GM21367 (cell line): ENCODE measurements around the gene ARL5C.

Source experiments
- ATAC-seq: cut with Tn5 transposase; IDR thresholded peaks from one replicate; pipeline ENCODE4 v1.9.1; 2021; ENCODE audit not compliant: unreplicated experiment

The ARL5C gene, protein sequence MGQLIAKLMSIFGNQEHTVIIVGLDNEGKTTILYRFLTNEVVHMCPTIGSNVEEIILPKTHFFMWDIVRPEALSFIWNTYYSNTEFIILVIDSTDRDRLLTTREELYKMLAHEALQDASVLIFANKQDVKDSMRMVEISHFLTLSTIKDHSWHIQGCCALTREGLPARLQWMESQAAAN

DNA sequence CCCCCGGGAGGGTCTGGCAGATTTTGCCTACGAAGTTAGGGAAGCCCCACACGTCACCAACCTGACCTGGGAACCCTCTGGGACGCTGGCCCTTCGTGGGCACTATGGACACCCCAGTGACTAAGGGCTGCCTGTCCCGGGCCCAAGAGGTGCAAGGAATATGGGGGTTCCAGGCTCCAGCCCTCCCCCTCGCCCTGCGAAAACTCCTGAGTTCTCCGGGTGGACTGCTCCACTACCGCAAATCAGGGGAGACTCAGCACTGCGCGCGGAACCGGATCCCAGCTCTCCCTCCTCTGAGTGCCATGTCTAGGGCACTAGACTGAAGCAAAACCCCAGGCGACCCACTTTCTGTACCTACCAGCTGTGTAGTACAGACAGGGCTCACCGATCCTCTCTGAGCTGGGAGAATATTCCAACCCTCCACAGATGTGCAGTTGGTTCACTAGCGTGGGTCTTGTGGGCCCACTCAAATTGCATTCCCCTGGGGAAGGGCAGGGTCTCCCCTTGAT lies at the start of gene ARL5C:
ARL5C (minus strand) TSS at position 321 of the 509 bp plus-strand sequence. CDS start 401 bp downstream, outside the sequence.
- no peak for ATAC-seq

- no peak for ATAC-seq
These were observed 47.9 kb upstream of the ARL5C start for GRCh38 chr17:39213852-39214251.

DNA sequence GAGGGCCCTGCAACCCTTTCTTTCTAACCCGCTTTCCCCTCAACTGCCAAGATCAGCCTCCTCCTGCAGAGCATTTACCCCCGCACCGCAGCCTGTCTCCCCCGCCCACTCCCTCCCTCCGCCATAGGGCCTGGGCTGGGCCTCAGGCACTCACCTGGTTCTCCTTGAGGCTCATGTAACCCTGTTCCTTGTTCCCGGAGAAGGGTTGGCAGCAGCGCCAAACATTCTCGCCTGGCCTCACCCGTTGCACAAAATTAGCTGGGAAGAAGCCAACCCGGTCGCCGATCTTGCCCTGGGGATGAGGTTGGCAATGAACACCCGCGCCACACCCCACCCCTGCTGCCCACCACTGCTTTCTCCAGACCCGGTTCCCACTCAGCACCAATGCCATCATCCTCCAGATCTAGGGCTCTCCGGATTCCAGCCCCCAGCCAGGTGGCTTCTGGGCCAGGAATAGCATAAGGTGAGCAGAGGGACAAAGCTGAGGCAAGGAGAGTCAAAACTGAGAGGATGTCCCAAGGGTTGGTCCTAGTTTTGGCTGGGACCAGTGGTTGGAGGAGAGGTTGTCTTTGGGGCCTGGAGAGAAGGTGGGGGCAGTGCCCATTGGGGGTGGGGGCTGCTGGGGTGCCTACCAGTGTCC lies 47.0 kb upstream of the ARL5C start:
- ATAC-seq = no peak

DNA sequence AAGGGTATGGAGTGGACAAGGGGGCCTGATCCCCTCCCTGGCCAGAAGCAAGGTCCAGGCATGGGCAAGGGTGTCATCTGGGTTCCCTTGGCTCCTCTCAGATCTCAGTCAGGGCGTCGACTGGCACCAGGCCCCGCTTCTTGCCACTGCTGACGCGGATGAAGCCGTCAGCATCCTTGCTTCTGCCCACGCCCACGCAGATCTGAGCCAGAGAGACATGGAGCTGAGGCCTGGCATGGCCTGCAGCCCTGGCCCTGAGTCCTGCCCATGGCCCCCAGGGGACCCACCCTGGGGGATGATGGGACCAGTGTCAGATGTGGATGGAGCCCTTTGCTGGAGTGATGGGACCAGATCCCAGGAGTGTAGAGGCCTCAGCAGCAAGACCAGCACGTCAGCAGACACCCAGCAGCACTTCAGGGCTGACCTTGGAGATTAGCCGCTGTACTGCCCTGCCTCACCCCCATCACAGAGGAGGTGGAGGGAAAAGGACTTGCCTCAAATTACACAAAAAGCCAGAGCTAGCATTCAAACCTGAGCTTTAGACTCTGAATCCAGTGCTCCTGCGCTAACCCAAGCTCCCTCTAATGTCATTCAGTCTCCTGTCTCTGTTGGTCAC lies 46.3 kb upstream of the ARL5C start:
- ATAC-seq = no peak

DNA sequence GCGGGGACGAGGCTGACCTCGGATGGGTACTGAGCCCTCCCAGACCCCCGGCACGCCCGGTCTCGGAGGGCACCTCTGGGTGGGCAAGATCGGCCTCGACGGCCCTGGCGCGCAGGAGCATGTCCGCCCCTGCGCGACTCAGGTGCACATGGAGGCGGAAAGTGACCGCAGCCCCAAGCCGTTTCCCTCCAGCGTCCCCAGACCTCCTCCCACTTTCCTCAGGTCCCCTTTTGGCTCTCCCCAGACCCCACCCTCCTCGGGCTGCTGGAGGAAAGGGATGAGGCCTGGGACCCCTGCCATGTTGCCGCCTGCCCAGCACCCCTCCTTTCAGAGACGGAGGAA lies 44.1 kb upstream of the ARL5C start:
- no peak for ATAC-seq

GRCh38 chr17:39209317-39210092 lies 43.5 kb upstream of the ARL5C start:
- ATAC-seq = no peak

- no peak for ATAC-seq
These were observed 42.9 kb upstream of the ARL5C start for GRCh38 chr17:39208893-39209292.

- ATAC-seq = no peak
These were observed 42.2 kb upstream of the ARL5C start for GRCh38 chr17:39208136-39208535.

- ATAC-seq = no peak
These were observed 39.2 kb upstream of the ARL5C start for GRCh38 chr17:39205112-39205526.

- no peak for ATAC-seq
These were observed 38.3 kb upstream of the ARL5C start for GRCh38 chr17:39204245-39204644.

DNA sequence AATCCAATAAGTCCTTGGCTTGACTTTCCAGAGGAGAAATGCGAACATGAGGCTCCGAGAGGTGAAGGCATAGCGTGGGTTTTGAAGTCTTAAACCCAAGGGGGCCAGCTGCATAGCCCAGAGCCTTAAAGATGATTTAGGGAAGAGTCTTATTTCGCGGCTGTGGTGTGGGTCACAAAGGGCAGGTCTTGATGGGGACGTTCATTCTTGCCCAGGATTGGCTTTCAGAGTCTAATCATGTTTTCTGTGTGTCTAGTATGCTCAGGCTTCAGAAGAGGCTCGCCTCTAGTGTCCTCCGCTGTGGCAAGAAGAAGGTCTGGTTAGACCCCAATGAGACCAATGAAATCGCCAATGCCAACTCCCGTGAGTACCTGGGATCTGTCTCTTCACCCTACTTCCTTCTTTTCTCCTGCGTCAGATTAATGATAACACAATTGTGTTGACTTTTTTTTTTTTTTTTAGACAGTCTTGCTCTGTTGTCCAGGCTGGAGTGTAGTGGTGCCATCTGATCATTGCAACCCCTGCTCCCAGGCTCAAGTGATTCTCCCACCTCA lies 35.1 kb upstream of the ARL5C start:
- no peak for ATAC-seq

- peak; percentile 45 for ATAC-seq
These were observed 34.3 kb upstream of the ARL5C start, which contains the start of gene RPL19 for GRCh38 chr17:39200070-39200879. RPL19 (plus strand) TSS chr17:39200283; CDS start chr17:39200345, 62 bp downstream.

DNA sequence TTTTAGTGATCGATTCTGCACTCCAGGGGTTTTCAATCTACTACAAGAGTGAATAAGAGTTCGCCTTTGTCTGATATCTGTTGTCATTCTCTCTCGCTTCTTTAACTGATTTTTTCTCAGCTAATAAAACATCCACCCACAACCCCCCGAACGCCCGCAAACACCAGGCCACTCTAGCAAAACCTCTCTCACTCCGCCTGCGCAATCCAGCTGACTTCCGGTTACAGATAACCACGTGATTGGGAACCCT lies 33.8 kb upstream of the ARL5C start:
- peak; percentile 44 for ATAC-seq

- no peak for ATAC-seq
These were observed 32.2 kb upstream of the ARL5C start for GRCh38 chr17:39198186-39198566.

- no peak for ATAC-seq
These were observed 31.6 kb upstream of the ARL5C start, which contains the start of gene CACNB1 for GRCh38 chr17:39197380-39198185. CACNB1 (minus strand) TSS chr17:39197669; CDS start chr17:39197495, 174 bp downstream.

GRCh38 chr17:39196808-39197291 lies 30.9 kb upstream of the ARL5C start:
- ATAC-seq = no peak

DNA sequence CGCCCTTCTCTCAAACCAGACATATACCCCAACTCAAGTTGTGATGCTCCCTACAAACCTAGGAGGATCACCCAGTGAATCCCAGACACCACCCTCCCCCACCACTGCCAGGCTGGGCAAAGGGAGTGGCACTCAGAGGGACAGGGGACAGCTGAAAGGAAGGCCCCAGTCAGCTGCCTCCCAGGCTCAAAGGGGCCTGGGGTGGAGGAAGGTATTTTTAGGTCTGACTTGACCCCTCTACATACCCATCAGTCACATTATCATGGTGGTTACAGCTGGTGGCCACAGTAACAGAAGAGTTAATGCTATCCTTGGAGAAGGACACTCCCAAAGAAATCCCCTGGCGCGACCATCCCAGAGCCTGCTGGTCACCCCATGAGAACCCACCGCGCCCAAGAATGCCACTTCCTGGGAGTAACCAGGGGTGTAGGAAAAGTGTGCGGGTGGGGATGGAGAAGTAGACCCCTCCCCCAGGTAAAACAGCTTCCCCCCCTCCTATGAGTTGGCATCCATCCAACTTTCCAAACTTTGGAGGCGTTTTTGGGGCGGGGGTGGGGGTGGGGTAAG lies 30.4 kb upstream of the ARL5C start:
- ATAC-seq = no peak

- ATAC-seq = no peak
These were observed 29.7 kb upstream of the ARL5C start for GRCh38 chr17:39195568-39196160.

GRCh38 chr17:39194985-39195524 lies 29.1 kb upstream of the ARL5C start:
- no peak for ATAC-seq
